ENCODE measurements around the gene SIGLEC8.
A peak's percentile ranks its signal among the peaks of the same experiment; 100 is the strongest.
"Not testable (repeated sequence)": the region's sequence is repeated elsewhere in the genome, so short reads cannot be mapped to it uniquely, and the experiment has no call there.

The SIGLEC8 gene

GRCh38 chr19:51473009-51473707, 14.9 kb upstream of the SIGLEC8 start:
- peak; percentile 80 for DNase-seq (ENCODE audit: low spot score)

GRCh38 chr19:51472607-51473006, 14.4 kb upstream of the SIGLEC8 start:
- DNase-seq (ENCODE audit: low spot score): no peak

GRCh38 chr19:51471527-51471926, 13.3 kb upstream of the SIGLEC8 start:
- DNase-seq (ENCODE audit: low spot score): no peak

GRCh38 chr19:51470966-51471365, 12.7 kb upstream of the SIGLEC8 start:
- DNase-seq (ENCODE audit: low spot score): no peak

DNA sequence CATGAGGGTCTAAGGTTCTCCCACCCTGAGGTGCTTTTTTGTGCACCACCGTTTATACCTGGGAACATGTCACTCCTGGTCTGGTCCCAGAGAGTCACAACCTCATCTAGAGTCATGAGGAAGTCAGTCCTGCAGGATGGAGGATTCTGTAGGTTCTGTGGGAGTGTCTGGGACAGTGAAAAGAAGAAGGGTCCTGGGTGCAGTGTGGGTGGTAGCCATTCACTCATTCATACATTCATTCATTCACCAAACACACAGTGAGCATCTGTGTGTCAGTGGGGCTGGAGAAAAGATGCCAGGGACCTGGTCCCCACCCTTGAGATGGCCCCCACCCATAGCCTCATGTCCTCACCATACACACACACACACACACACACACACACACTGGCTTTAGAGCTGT, 11.4 kb upstream of the SIGLEC8 start:
- DNase-seq (ENCODE audit: low spot score): no peak

- no peak for DNase-seq (ENCODE audit: low spot score)
These were observed 10.9 kb upstream of the SIGLEC8 start for GRCh38 chr19:51469162-51469561.

GRCh38 chr19:51468545-51468920, 10.3 kb upstream of the SIGLEC8 start:
- DNase-seq (ENCODE audit: low spot score): no peak

DNA sequence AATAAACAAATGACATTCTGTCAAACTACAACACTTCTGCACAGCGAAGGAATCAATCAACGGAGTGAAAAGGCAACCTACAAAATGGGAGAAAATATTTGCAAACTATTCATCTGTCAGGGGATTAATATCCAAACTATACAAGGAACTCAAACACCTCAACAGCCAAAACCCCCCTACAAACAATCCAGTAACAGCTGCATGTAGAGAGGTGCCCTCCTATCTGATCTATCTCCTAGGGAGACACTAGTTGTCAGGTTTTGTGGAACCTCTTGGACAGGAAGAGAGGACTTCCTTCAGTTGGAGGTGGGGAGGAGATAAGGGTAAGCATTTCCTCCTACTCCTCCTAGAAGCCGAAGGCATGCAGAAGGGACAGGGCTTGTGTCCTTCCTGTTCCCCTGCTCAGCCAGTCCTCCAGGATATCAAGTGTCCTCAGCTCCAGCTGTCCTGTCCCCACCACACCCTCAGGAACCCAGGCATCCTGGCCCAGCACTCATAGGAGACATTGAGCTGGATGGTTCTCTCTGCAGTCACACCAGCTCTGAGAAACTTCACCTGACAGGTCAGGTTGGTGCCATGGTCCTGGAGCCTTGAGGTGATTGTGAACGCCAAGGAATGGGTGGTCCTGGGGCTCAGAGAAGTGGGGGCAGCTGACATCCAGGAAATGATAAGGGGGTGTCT, 9.8 kb upstream of the SIGLEC8 start:
- DNase-seq (ENCODE audit: low spot score): no peak

DNA sequence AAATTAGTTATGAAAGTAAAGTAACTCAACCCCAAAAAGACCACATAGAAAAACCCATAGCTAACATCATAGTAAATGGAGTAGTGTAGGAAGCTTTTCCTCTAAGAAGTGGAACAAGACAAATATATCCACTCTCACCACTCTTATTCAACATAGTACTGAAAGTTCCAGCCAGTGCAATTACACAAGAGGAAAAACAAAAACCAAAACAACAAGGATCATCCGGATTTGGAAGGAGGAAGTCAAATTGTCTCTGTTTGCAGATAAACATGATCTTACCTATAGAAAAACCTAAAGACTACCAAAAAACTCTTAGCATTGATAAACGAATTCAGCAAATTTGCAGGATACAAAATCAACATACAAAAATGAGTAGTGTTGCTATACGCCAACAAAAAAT, 8.5 kb upstream of the SIGLEC8 start:
- no peak for DNase-seq (ENCODE audit: low spot score)

DNA sequence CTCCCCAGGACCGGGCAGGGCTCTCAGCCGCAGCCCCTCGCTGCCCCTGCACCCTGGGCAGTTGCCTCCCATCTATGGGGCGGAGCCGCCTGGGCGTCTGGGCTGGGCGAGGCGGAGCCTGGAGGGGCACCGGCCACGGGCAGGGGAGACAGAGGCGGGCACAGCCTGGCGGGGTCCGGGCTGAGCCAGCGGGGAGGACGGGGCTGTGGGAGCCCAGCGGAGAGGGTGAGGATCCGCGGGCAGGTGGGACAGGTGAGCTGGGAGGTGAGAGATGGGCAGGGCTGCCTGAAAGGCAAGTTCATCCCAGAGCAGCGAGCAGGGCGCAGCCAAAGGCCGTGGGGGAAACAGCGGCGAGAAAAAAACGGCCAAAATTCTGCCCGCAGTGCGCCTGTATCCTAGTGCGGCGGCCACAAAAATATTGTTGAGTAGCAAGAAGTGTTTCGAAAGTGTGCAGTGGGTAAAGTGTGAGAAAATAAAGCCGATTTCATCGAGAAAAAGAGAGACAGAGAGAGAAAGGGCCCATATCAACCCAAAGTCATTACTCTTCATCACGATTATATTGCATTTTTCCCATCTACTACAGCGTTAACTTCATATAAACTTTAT, 5.8 kb upstream of the SIGLEC8 start:
- not testable (repeated sequence) for DNase-seq (ENCODE audit: low spot score)

DNA sequence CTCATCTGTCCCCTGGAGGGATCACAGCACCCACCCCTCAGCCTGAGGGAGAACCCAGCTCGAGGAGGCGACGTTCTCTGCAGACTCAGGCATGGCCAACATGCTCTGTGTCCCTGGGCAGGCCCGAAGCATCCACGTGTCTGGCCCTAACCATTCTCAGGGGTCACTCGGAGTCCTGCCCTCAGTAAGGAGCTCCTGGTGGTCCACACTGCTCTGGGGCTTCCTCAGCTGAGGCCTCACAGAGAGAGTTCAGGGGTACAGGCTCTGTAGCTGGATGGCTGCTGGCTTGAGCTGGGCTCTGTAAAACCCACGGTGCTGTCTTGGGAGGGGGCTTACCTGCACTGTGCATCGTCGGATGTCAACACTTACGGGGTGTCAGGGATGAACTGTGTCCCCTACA, 4.4 kb upstream of the SIGLEC8 start:
- no peak for DNase-seq (ENCODE audit: low spot score)

DNA sequence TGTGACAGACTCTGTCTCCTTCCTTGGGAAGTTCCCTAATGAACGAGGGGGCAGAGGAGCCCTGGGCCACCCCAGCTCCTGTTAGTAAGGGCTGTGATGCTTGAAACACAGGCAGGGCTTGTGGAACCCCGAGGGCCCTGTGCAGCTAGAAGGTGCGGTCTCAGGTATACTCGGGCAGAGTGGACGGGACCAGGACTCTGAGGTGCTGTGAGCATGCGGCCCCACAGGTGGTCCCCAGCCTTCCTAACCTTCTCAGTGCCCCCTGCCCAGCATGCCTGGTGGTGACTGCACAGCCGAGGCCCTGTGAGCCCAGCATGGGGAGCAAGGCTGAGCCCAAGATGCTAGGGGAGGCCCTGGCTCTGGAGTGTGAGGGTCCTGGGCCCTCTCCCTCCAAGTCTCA, 4.0 kb upstream of the SIGLEC8 start:
- DNase-seq (ENCODE audit: low spot score): no peak

GRCh38 chr19:51461723-51462161, 3.5 kb upstream of the SIGLEC8 start:
- no peak for DNase-seq (ENCODE audit: low spot score)

DNA sequence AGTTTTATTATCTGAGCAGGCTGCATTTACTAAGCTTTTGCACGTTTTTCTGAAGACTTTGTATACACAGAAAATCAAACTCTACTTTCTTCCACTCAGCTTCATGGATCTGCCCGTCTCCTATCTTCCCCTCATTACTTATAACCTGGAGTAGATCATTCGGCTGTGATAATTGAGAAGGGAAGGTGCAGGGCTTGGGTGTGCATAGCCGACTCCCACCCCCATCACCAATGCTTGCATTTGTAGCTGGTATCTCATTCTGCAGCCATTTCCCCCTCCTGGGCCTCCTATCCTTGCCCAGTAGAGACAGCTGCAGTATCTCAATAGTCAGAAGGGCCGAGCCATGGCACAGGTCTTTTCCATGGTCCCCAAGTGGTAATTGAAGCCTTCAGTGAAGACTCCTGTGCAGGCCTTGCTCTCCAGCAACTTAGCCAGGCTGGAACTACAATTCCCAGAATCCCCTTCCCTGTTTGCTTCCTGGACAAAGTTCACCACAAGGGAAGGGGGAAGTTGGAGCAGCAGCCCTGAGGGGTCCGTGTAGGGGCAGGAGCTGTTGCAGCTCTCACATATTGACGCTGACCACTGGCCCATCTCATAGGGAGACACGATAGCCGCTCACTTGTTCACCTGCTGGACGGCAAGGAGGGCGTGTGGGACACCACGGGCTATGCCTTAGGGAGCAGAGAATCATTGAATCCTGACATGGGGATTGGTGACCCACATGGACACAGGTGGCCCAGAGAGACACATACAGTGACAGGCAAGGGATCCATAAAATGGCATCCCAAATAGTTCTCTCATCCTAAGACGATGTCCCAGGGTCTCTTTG, 2.1 kb upstream of the SIGLEC8 start:
- no peak for DNase-seq (ENCODE audit: low spot score)

GRCh38 chr19:51458899-51459505, 748 bp upstream of the SIGLEC8 start:
- no peak for DNase-seq (ENCODE audit: low spot score)

DNA sequence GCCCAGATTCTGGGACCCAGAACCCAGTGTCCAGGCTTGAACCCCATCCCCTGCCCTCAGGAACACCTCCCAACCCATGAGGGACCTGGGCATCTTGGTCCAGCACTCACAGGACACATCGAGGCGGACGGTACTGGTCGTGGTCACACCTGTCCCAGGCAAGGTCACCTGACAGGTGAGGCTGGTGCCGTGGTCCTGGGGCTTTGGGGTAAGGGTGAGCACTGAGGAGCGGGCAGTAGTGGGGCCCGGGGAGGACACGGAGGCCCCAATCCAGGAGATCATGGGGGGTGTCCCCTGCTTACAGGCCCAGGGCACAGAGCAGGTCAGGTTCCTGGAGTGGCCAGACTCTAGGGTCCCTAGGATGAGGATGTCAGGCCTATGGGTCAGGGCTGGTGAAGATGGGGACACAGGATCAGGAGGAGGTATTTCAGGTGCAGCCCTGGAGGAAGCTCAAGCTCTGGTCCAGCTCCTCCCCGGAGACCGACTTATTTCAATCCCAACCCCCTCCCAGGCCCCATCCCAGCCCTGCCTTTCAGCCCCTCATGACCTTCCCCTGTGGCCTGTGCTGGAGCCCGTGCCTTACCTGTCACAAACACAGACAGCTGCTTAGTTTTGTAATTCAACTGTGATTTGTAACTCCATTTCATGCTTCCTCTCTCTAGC, 772 bp downstream of the SIGLEC8 start:
- DNase-seq (ENCODE audit: low spot score): no peak

DNA sequence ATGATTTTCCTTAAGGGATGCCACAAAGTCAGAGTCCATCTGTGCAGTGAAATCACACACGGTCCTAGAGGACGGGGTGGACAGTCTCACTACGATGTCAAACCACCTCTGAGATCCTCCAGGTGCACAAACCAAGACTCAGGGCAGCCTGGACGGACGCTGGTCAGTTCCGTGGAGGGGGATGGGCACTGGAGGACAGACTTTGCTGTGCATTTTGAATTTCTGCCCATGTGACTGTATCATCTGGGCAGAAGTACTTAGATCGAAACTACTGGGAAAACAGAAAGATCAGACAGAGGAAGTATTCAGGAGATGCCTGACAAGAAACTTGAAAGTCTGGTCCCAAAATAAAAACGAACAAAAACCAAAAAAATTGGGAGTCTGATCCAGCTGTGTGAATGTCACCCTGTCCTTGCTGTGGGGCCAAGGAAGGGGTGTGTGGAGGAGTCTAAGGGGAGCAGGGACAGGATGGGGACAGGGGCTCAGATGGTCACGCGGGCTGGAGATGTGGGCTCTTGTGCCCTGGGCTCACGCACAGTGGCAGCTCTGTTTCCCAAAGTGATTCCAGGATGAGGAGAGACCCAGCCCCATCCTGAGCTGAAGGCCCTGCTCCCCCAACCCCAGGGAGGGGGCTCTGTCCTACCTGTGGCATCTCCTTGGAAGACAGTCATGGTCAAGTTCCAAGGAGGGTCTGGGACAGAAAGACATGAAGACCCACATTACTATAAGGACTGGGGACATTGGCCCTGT, 1.5 kb downstream of the SIGLEC8 start:
- no peak for DNase-seq (ENCODE audit: low spot score)

DNA sequence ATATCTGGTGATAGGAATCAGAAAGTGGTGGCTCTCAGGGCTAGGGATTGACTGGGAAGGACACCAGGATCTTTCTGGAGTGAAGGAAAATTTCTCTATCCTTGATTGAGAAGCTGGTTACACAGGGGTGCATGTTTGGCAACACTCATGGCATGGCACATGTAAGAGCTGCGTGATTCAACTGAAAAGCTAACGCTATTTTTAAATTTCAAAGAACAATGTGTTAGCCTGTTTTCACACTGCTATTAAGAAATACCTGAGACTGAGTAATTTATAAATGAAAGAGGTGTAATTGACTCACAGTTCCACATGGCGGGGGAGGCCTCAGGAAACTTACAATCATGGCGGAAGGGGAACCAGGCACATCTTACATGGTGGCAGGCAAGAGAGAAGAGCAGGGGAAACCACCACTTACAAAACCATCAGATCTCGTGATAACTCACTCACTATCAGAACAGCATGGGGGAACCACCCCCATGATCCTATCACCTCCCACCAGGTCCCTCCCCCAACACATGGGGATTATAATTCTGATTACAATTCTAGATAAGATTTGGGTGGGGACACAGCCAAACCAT, 7.4 kb downstream of the SIGLEC8 start:
- no peak for DNase-seq (ENCODE audit: low spot score)

GRCh38 chr19:51448411-51449016, 9.7 kb downstream of the SIGLEC8 start:
- no peak for DNase-seq (ENCODE audit: low spot score)

DNA sequence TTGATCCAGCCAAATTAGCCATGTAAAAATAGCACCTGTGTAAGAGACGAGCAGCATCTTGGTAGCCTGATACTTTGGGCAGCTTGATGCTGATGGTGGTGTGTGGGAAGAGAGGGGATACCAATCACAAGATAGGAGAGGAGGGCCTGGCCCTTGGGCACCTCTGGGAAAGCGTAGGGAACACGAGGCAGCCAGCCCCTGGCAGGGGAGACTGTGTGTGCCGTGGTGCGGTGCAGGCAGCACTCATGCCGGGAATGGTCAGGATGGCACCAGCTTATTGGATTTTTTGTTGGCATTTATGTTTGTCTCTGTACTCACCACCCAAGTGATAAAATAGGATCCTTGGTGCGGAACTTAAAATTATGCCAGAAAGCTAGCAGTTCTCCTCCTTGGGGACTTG, 10.2 kb downstream of the SIGLEC8 start:
- no peak for DNase-seq (ENCODE audit: low spot score)
